Upper lobe of right lung (tissue), 1 donor: ENCODE data around the gene CBFA2T3. TPM values are rescaled to one million over a fixed set of nuclear protein-coding genes. Genes with fewer than 3 reads are reported as not detected.

ENCODE experiments used
- ATAC-seq: fragments of 200-7000 bp; cut with Tn5 transposase; one replicate; pipeline ENCODE4 v1.9.1; 2020; ENCODE audit warnings: mild to moderate bottlenecking, moderate library complexity
- DNase-seq: peaks from one replicate; pipeline ENCODE4 v3.0.0-alpha.2; 2020
- H3K27ac ChIP-seq: fragments of 200-600 bp; one replicate; pipeline ENCODE4 v1.8.0; 2022
- H3K27me3 ChIP-seq: fragments of 200-600 bp; one replicate; pipeline ENCODE4 v1.8.0; 2022; ENCODE audit warnings: mild to moderate bottlenecking
- H3K36me3 ChIP-seq: fragments of 200-600 bp; one replicate; pipeline ENCODE4 v1.8.0; 2022
- H3K4me1 ChIP-seq: fragments of 200-600 bp; one replicate; pipeline ENCODE4 v1.8.0; 2022
- H3K4me3 ChIP-seq: fragments of 200-600 bp; one replicate; pipeline ENCODE4 v1.8.0; 2022; ENCODE audit warnings: mild to moderate bottlenecking
- H3K9me3 ChIP-seq: fragments of 200-600 bp; one replicate; pipeline ENCODE4 v1.8.0; 2022
- intact Hi-C: fragments of 100-400 bp; cut with DNase I; formaldehyde crosslinking; loops from one replicate; pipeline ENCODE4 v1.11.0; 2022
- total RNA-seq: library from RNA; stranded (reverse); fragmentation: NEBNext Ultra II Directional; extraction: Animal tissue kit (Norgen Biotek cat#: 25700); gene quantifications from one replicate; pipeline ENCODE4 v1.2.1, GENCODE V29; 2021
- TF ChIP-seq, protein P1 (sequence below): fragments of 200-600 bp; IDR thresholded peaks from one replicate; pipeline ENCODE4 v1.8.0; 2022; ENCODE audit warnings: antibody characterized with exemption
- donor health status: DM: no; HTN: yes; CAD: no; lungs with severe emphysema.

The CBFA2T3 gene
- total RNA-seq, 1 donor from 2014 or later: 19.0 TPM

DNA sequence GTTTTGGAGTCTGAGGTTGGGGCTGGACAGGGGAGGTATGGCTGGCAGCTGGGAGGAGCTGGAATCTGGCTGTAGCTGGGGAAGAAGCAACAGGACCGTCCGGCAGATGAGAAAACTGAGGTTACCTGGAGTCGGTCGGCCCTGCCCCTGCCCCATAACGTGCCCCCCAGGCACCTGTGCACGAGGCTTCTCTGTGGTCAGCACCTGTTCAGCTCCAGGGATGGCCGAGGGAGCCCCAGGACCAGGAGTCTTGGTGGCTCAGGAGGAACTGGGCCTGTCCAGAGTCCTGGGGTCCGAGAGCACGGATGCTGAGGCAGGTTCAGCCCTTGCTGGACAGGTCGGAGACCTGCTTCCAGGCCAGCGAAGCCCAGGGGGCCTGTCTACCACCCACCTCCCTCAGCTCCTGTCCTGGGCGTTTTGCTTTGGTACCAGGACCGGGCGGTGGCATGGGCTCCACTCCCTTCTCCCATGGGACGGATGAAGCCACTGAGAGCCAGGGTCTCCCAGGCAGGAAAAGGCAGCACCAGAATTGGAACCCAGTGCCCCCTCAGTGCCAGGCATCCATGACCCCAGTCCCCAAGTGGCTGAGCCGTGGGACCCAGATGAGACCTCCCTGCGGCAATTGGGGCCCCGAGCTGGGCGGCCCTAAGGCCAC lies 17.1 kb upstream of the CBFA2T3 start:
- H3K27me3 ChIP-seq: peaks cover 34% of the 10 kb centered on the region
- no peaks in the 10 kb centered on the region for H3K4me1 ChIP-seq
- intact Hi-C loops: no loop called here
- H3K36me3 ChIP-seq: no peaks in the 10 kb centered on the region
- TF ChIP-seq, protein P1, sequence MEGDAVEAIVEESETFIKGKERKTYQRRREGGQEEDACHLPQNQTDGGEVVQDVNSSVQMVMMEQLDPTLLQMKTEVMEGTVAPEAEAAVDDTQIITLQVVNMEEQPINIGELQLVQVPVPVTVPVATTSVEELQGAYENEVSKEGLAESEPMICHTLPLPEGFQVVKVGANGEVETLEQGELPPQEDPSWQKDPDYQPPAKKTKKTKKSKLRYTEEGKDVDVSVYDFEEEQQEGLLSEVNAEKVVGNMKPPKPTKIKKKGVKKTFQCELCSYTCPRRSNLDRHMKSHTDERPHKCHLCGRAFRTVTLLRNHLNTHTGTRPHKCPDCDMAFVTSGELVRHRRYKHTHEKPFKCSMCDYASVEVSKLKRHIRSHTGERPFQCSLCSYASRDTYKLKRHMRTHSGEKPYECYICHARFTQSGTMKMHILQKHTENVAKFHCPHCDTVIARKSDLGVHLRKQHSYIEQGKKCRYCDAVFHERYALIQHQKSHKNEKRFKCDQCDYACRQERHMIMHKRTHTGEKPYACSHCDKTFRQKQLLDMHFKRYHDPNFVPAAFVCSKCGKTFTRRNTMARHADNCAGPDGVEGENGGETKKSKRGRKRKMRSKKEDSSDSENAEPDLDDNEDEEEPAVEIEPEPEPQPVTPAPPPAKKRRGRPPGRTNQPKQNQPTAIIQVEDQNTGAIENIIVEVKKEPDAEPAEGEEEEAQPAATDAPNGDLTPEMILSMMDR: no peak
- no peak for DNase-seq
- no peak overlapping the region for H3K27ac ChIP-seq
- no peak overlapping the region for H3K4me3 ChIP-seq
- ATAC-seq: no peak
- H3K9me3 ChIP-seq: peaks cover 11% of the 10 kb centered on the region

DNA sequence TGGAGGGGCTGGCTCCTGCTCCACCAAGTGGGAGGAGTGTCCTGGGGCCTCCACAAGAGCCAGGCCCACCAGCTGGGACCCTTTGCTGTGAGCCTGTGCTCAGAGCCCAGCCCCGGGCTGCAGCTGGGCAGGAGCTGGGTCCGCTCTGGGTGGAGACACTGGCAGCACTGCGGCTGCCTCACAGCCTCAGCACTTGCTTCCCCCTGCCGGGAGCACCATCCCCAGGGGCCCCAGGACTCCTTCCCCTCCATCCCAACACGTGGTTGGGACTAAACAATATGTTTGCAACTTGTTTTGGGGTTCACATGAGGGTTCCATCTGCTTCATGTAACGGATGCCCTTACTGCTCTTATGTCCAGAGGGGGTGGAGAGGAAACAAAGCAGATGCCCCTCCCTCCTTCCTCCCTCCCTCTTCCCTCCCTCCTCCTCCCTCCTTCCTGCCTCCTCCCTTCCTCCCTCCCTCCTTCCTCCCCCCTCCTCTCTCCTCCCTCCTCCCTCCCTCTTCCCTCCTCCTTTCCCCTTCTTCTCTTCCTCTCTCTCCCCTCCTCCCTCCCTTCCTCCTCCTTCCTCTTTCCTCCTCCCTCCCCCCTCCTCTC lies 16.3 kb upstream of the CBFA2T3 start:
- intact Hi-C loops: no loop called here
- H3K27ac ChIP-seq: no peak overlapping the region
- DNase-seq (no peak), ATAC-seq (no peak)
- TF ChIP-seq, protein P1: no peak
- no peak overlapping the region for H3K4me3 ChIP-seq
- no peaks in the 10 kb centered on the region for H3K4me1 ChIP-seq
- H3K9me3 ChIP-seq: peaks cover 8% of the 10 kb centered on the region
- peaks cover 34% of the 10 kb centered on the region for H3K27me3 ChIP-seq
- no peaks in the 10 kb centered on the region for H3K36me3 ChIP-seq

DNA sequence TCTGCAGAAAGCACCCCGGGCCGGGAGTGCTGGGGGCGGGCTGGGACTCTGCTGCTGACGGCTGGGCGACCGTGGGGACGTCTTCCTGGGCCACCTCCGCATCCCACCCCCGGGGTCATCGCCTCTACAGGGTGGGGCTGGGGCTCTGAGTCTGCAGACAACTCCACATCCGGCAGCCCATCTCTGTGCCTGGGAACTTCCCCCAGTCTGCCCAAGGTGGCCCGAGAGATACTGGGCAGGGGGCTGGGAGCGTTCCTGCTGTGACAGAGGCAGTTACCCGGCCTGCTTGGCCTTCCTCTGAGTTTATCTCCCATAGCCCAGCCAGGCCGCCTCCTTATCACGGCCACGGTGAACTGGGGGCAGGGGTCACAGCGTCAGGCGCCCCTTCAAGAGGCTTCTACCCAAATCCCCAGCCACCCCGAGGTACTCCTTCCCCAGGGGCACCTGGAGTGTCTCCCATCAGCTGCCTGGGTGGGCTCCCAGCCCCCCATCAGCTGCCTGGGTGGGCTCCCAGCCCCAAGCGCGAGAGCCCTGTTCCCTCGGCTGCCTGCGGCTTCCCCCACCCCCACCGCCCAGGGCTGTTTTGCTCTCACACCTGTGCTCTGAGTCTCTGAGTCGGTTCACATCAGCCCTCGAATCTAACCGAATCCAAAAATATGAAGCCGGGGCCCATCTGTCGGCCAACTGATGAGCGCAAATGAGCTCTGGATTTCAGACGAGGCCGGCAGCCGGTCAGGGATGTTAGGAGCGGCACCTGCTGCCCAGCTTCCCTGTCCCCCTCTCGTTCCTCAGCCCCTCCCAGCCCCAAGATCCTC lies 15.6 kb upstream of the CBFA2T3 start:
- H3K36me3 ChIP-seq: no peaks in the 10 kb centered on the region
- no peaks in the 10 kb centered on the region for H3K4me1 ChIP-seq
- H3K9me3 ChIP-seq: peaks cover 1% of the 10 kb centered on the region
- intact Hi-C loops: no loop called here
- peaks cover 34% of the 10 kb centered on the region for H3K27me3 ChIP-seq
- TF ChIP-seq, protein P1: no peak
- no peak overlapping the region for H3K27ac ChIP-seq
- DNase-seq: no peak
- no peak overlapping the region for H3K4me3 ChIP-seq
- ATAC-seq: no peak

DNA sequence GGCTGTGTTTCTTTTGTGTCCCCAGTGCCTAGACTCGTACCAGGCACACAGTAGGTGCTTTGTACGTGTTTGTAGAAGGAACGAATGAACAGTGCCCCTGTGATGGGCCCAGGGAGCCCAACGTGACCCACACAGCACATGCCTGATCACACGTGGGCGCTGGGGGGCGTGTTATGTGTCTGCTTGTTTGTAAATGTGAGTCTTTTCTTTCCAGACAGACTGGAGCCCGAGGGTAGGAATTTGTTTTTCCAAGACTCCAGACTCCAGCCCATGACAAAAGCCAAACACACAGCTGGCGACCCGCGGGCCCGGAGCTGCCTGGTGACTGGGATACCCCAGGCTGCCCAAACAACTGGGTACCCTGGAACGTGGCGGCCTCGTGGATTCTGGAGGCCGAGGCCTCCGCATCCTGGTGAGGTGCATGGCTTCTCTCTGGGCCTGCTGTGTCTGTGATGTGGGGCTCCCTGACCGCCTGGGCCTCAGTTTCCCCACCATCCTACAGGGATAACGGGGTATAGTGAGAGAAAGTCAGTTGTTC lies 14.9 kb upstream of the CBFA2T3 start:
- Histone ChIP-seq H3K27ac (no peak overlapping the region), H3K4me1 (no peaks in the 10 kb centered on the region), H3K9me3 (no peaks in the 10 kb centered on the region), H3K4me3 (no peak overlapping the region), H3K27me3 (peaks cover 34% of the 10 kb centered on the region), H3K36me3 (no peaks in the 10 kb centered on the region)
- TF ChIP-seq, protein P1: no peak
- ATAC-seq (no peak), DNase-seq (no peak)
- intact Hi-C loops: no loop called here

DNA sequence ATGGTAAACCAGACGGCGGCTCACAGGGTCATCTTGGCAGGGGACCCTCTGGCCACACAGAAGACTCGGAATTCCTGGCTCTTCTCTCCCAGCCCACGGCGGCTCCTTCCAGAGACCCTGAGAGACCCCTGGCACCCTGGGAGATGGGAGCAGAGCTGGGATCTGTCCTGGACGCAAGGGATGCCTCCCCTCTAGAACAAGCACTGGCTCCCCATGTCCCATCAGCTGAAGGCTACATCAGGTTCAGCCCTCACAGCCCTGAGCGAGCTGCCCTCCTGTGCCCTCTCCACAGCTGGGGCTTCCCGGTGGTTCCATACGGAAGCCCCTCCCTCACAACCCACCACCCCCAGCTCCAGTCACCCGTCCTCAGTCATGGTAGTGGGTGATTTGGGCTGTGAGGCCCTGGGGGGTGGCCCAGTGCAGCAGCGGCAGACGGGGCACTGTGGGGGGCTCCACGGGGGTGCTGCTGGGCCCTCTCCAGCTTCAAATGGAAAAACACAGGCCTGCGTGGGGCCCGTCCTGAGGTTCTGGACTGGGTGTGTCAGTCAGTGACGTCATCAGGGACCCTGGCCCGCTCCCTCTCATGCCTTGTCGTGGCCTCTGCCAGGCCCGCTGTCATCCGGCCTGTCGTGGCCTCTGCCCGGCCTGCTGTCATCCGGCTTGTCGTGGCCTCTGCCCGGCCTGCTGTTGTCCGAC lies 13.0 kb upstream of the CBFA2T3 start:
- ATAC-seq: no peak
- H3K27me3 ChIP-seq: peaks cover 23% of the 10 kb centered on the region

More for the DNA sequence above, 13.0 kb upstream of the CBFA2T3 start:
- Histone ChIP-seq H3K9me3 (no peaks in the 10 kb centered on the region), H3K27ac (no peak overlapping the region), H3K4me1 (no peaks in the 10 kb centered on the region), H3K4me3 (no peak overlapping the region), H3K36me3 (no peaks in the 10 kb centered on the region)
- intact Hi-C loops: no loop called here
- TF ChIP-seq, protein P1: no peak
- DNase-seq: no peak
